ENCODE measurements around the gene SLCO3A1.

- no peak for TF ChIP-seq RAD21 (IDR thresholded peaks at IDR 0.05)
- no peak for TF ChIP-seq CTCF (IDR thresholded peaks at IDR 0.05; ENCODE audit: low read depth, low read length, missing input control)
- no peak for TF ChIP-seq MAX (IDR thresholded peaks at IDR 0.05)
- TF ChIP-seq YY1 (IDR thresholded peaks at IDR 0.05) = no peak
- TF ChIP-seq EGR1 (IDR thresholded peaks at IDR 0.05; ENCODE audit: low read depth in 2 of 2) = no peak
- TF ChIP-seq REST (IDR thresholded peaks at IDR 0.05) = no peak
- TF ChIP-seq SP1 (IDR thresholded peaks at IDR 0.05) = no peak
- TF ChIP-seq RXRA (IDR thresholded peaks at IDR 0.05) = no peak
- no peak for TF ChIP-seq ZBTB33 (IDR thresholded peaks at IDR 0.05)
- TF ChIP-seq JUND (IDR thresholded peaks at IDR 0.05) = no peak
- TF ChIP-seq FOXA1 (IDR thresholded peaks at IDR 0.05) = no peak
- TF ChIP-seq TAF1 (conservative IDR thresholded peaks at IDR 0.05) = no peak
Measured at GRCh38 chr15:91853511-91853947, at the start of gene SLCO3A1.
